Posterior cingulate gyrus (tissue), 11 donors: ENCODE measurements around the gene PRKN.
"Not testable (repeated sequence)": the region's sequence is repeated elsewhere in the genome, so short reads cannot be mapped to it uniquely, and the experiment has no call there.

Source experiments
- DNase-seq, 10 donors: peaks; one replicate each; pipeline versions ENCODE4 v3.0.0 to v3.0.0-alpha.2; 2020 to 2021; ENCODE audit warnings: mixed read lengths in 3 of 10
- intact Hi-C: fragments of 100-400 bp; cut with DNase I; formaldehyde crosslinking; loops from one replicate; pipeline ENCODE4 v1.15.1; 2023

PRKN gene

GRCh38 chr6:162560891-162561290 is 166.7 kb downstream of the PRKN start:
- no peak for DNase-seq
- intact Hi-C loops = no loop called here

- intact Hi-C loops = no loop called here
- DNase-seq = no peak
Observed at GRCh38 chr6:162554531-162554930, 173.0 kb downstream of the PRKN start.

GRCh38 chr6:162546905-162547304 is 180.7 kb downstream of the PRKN start:
- intact Hi-C loops = no loop called here
- no peak for DNase-seq

- intact Hi-C loops = no loop called here
Observed at GRCh38 chr6:162543221-162543620, 184.3 kb downstream of the PRKN start.

DNA sequence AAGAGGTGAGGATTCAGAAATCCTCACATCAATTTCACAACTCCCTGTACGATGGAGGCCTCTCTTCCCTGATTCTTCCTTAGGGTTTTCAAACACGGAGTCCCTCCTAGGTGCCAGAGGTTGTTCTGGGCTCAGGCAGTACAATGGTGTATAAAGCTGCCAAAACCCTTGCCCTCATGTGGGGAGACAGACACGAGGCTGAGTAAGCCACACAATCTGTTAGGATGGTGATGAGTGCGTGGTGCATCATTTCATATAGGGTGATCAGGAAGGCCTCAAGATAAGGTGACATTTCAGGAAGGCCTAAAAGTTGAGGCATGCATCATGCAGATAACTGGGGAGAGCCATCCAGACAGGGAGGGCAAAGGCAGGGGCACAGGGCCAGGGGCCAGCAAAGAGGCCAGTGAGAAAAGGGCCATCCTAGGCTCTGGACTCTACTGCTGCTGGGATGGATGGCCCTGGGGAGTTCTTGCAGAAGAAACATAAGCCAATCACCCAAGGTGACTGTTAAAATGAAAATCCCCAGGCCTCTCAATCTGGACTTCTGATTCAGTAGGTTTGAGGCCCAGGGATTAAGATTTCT is 186.5 kb downstream of the PRKN start:
- no peak for DNase-seq
- intact Hi-C loops = no loop called here

More at GRCh38 chr6:162543221-162543620, 184.3 kb downstream of the PRKN start:
- no peak for DNase-seq

GRCh38 chr6:162539321-162539720 is 188.2 kb downstream of the PRKN start:
- no peak for DNase-seq
- intact Hi-C loops = no loop called here

- intact Hi-C loops = no loop called here
- DNase-seq = peak in 1 of 10 donors; percentile 77
Observed at GRCh38 chr6:162538643-162539064, 188.9 kb downstream of the PRKN start.

GRCh38 chr6:162533009-162533400 is 194.6 kb downstream of the PRKN start:
- peak in 1 of 10 donors; percentile 15 for DNase-seq
- intact Hi-C loops = no loop called here

- intact Hi-C loops = no loop called here
- no peak for DNase-seq
Observed at GRCh38 chr6:162532283-162533008, 195.1 kb downstream of the PRKN start.

- DNase-seq, intact Hi-C loops: not testable (repeated sequence)
Observed at GRCh38 chr6:162531391-162531790, 196.2 kb downstream of the PRKN start.

DNA sequence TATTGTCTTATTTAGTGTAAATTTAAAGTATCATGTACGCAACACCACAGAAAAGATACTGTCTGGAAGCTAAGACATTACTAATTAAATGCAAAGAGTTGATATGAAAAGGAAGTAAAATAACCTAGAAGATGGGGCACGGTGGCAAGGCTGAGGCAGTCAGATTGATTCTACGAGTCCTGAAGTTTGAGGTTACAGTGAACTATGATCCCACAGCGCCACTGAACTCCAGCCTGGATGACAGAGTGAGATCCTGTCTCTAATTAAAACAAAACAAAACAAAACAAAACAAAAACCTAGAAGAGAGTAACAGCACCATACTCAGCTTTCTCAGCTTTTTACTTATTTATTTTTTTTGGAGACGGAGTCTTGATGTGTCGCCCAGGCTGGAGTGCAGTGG is 199.0 kb downstream of the PRKN start:
- DNase-seq = no peak
- intact Hi-C loops = no loop called here

DNA sequence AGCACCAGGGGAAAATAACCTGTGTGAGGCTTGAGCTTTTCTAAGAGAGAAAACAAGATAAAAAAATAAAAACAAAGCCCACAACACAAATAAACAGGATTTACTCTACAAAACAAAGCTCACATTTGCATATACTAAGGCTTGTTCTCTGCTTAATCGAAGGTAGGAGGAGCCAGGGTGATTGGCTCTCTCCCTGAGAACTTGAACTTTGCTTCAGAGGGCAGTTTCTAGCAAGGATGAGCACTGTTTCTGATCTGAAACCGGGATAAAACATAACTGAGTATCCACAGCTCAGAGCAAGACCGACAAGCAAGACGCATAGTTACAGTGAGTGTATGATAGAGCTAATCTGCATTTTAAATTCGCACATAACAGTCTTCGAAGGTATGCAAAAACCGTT is 200.6 kb downstream of the PRKN start:
- intact Hi-C loops = no loop called here
- no peak for DNase-seq

GRCh38 chr6:162525181-162525580 is 202.4 kb downstream of the PRKN start:
- DNase-seq = no peak
- intact Hi-C loops = no loop called here

DNA sequence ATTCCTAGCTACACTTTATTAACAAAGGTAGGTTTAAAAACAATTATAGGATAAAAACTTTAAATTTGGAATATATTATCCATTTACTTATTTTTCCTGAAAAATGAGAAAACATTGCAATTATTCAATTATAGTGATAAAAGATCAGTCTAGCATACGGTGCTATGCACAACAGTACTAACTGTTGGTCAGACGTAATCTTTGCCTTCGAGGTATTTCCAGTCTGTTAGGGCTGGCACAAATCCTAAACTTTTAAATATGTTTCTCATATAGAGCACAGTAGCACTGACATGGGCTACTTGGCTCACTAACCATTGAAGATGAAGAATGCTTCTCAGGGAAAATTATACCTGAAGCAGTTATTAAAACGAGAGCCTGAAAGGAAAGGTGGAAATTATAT is 214.8 kb downstream of the PRKN start:
- intact Hi-C loops = no loop called here
- no peak for DNase-seq

GRCh38 chr6:162497389-162497788 is 230.2 kb downstream of the PRKN start:
- intact Hi-C loops = no loop called here
- no peak for DNase-seq

- intact Hi-C loops = no loop called here
- DNase-seq = peak in 1 of 10 donors; percentile 30
Observed at GRCh38 chr6:162493917-162494316, 233.6 kb downstream of the PRKN start.

GRCh38 chr6:162491637-162492036 is 235.9 kb downstream of the PRKN start:
- DNase-seq = peak in 1 of 10 donors; percentile 34
- intact Hi-C loops = no loop called here

- intact Hi-C loops = no loop called here
- no peak for DNase-seq
Observed at GRCh38 chr6:162489101-162489976, 238.2 kb downstream of the PRKN start.

DNA sequence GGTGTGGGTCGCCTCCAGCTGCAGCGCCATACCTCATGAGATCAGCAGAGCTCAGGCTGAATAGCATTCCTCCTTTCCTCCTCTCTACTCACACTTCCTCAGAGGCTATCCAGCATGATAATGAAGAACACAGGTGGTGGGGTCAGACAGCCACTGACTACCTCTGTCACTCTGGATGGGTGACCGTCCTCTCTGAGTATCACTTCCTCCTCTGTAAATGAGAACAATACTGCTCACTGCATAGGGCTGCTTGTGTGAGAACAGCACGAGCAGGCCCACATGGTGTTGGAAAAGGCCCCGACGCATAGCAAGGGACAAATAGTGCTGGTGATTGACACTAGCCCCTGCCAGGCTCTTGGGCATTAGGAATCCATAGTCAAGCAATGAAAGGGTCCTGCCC is 239.1 kb downstream of the PRKN start:
- intact Hi-C loops = no loop called here
- DNase-seq = peak in 1 of 10 donors; percentile 21

DNA sequence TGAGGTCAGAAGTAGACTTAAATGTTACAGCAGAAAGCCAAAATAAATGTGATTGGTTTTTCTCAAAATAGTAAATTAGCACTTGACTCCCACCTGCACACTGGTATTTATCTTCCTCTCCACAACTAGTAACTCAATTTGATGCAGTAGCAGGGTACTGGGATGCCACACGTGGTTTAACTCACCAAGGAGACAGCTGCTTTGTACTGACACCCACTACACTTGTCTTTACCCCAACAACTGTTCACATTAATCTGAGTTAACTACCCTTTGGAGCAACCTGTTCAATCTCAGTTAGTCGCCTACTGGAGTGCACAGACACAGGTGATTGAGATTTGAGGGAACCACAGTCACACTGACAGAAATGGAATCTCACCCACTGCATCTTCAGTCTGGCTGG is 242.1 kb downstream of the PRKN start:
- no peak for DNase-seq

GRCh38 chr6:162481938-162482337 is 245.6 kb downstream of the PRKN start:
- no peak for DNase-seq
- intact Hi-C loops = no loop called here

More for the DNA sequence above, 242.1 kb downstream of the PRKN start:
- intact Hi-C loops = no loop called here
